Liver (tissue), 9 donors: ENCODE data around the gene EPC2. TPM values are rescaled to one million over a fixed set of nuclear protein-coding genes. Genes with fewer than 3 reads are reported as not detected.

Experiments used
- DNase-seq: peaks from one replicate; pipeline ENCODE4 v3.0.0-alpha.2; 2017; ENCODE audit warnings: low spot score
- H3K27ac ChIP-seq, 2 donors: one replicate each; pipeline ENCODE4 v1.7.0; 2013; ENCODE audit warnings: inconsistent platforms in 2 of 2, low read length in 2 of 2, control low read depth in 1 of 2, low read depth in 1 of 2, mild to moderate bottlenecking in 1 of 2
- H3K27me3 ChIP-seq, 4 donors: one replicate each; pipeline versions ENCODE4 v1.6.1 to v1.7.0; 2013; ENCODE audit warnings: low read length in 3 of 4, inconsistent platforms in 1 of 4, mild to moderate bottlenecking in 1 of 4, moderate library complexity in 1 of 4; ENCODE audit not compliant: control insufficient read depth in 4 of 4, insufficient read depth in 4 of 4
- H3K36me3 ChIP-seq, 4 donors: one replicate each; pipeline versions ENCODE4 v1.6.1 to v1.7.0; 2013; ENCODE audit warnings: low read length in 3 of 4, mild to moderate bottlenecking in 3 of 4, low read depth in 1 of 4, moderate library complexity in 1 of 4; ENCODE audit not compliant: control insufficient read depth in 4 of 4, insufficient read depth in 3 of 4
- H3K4me1 ChIP-seq, 4 donors: one replicate each; pipeline versions ENCODE4 v1.6.1 to v1.7.0; 2013; ENCODE audit warnings: low read length in 3 of 4, mild to moderate bottlenecking in 3 of 4, moderate library complexity in 1 of 4; ENCODE audit not compliant: control insufficient read depth in 4 of 4, insufficient read depth in 4 of 4
- H3K4me3 ChIP-seq, 3 donors: one replicate each; pipeline versions ENCODE4 v1.6.1 to v1.7.0; 2013; ENCODE audit warnings: low read length in 3 of 3, control low read depth in 1 of 3, low read depth in 1 of 3, mild to moderate bottlenecking in 1 of 3
- H3K9ac ChIP-seq, 2 donors: one replicate each; pipeline ENCODE4 v1.7.0; 2013; ENCODE audit warnings: low read length in 2 of 2, mild to moderate bottlenecking in 2 of 2, moderate library complexity in 2 of 2, control low read depth in 1 of 2, low read depth in 1 of 2
- H3K9me3 ChIP-seq, 4 donors: one replicate each; pipeline versions ENCODE4 v1.6.1 to v1.7.0; 2013; ENCODE audit warnings: low read length in 3 of 4; ENCODE audit not compliant: control insufficient read depth in 4 of 4
- EGR1 ChIP-seq, 2 donors: IDR thresholded peaks; 2 replicates each; pipeline ENCODE4 v1.6.1; 2016 to 2018; ENCODE audit warnings: antibody characterized with exemption in 2 of 2, low read depth in 2 of 2
- FOXA1 ChIP-seq: IDR thresholded peaks from 2 replicates; pipeline ENCODE4 v1.6.1; 2016; ENCODE audit warnings: antibody characterized with exemption
- FOXA2 ChIP-seq: IDR thresholded peaks from 2 replicates; pipeline ENCODE4 v1.6.1; 2016; ENCODE audit warnings: antibody characterized with exemption
- GABPA ChIP-seq, 2 donors: IDR thresholded peaks in 1 of 2; conservative IDR thresholded peaks in 1 of 2; 2 replicates each; pipeline ENCODE4 v1.6.1; 2016; ENCODE audit warnings: antibody characterized with exemption in 2 of 2, mild to moderate bottlenecking in 1 of 2, moderate library complexity in 1 of 2
- HNF4A ChIP-seq, 2 donors: conservative IDR thresholded peaks; 2 replicates each; pipeline ENCODE4 v1.6.1; 2016; ENCODE audit warnings: antibody characterized with exemption in 2 of 2, mild to moderate bottlenecking in 2 of 2
- HNF4G ChIP-seq: IDR thresholded peaks from 2 replicates; pipeline ENCODE4 v1.6.1; 2016; ENCODE audit warnings: antibody characterized with exemption
- JUND ChIP-seq, 2 donors: IDR thresholded peaks; 2 replicates each; pipeline ENCODE4 v1.6.1; 2016; ENCODE audit warnings: antibody characterized with exemption in 2 of 2
- NR2F2 ChIP-seq: IDR thresholded peaks from 2 replicates; pipeline ENCODE4 v1.6.1; 2016; ENCODE audit warnings: antibody characterized with exemption
- RAD21 ChIP-seq, 2 donors: IDR thresholded peaks; 2 replicates each; pipeline ENCODE4 v1.6.1; 2016; ENCODE audit warnings: antibody characterized with exemption in 2 of 2, mild to moderate bottlenecking in 2 of 2
- RXRA ChIP-seq, 2 donors: IDR thresholded peaks; 2 replicates each; pipeline ENCODE4 v1.6.1; 2017 to 2018; ENCODE audit warnings: antibody characterized with exemption in 2 of 2, mild to moderate bottlenecking in 1 of 2
- SP1 ChIP-seq: IDR thresholded peaks from 2 replicates; pipeline ENCODE4 v1.6.1; 2018; ENCODE audit warnings: antibody characterized with exemption, mild to moderate bottlenecking
- TAF1 ChIP-seq: conservative IDR thresholded peaks from 2 replicates; pipeline ENCODE4 v1.6.1; 2016; ENCODE audit warnings: antibody characterized with exemption, mild to moderate bottlenecking
- YY1 ChIP-seq: IDR thresholded peaks from 2 replicates; pipeline ENCODE4 v1.6.1; 2016; ENCODE audit warnings: antibody characterized with exemption, mild to moderate bottlenecking
- WGBS: extraction: QIAGEN DNeasy Blood & Tissue Kit; methylation state at CpG from one replicate; pipeline ENCODE4 v1.1.7; 2013; 5-methylcytosine and 5-hydroxymethylcytosine counted together
- polyA plus RNA-seq, 2 donors: library from polyadenylated mRNA; stranded (reverse) in 1 of 2; unstranded in 1 of 2; fragments of 200-250 nt in 1 of 2; fragments of >200 nt in 1 of 2; fragmentation: Nextera tagmentation in 1 of 2; extraction: Ambion mirVana in 1 of 2; gene quantifications; one replicate each; pipeline versions ENCODE4 v1.2.1 to v1.2.3, GENCODE V29; 2013 to 2015
- total RNA-seq, 2 donors: library from RNA; depleted of rRNA; stranded (reverse); fragments of >200 nt; gene quantifications; one replicate each; pipeline ENCODE4 v1.2.3, GENCODE V29; 2014
- TF ChIP-seq, protein P1 (sequence below): fragments of 150-350 bp; IDR thresholded peaks from 2 replicates; pipeline ENCODE4 v1.5.1; 2017; ENCODE audit warnings: improper control_type of control experiment, low read depth, low read length; ENCODE audit not compliant: missing input control
- TF ChIP-seq, protein P2 (sequence below): IDR thresholded peaks from 2 replicates; pipeline ENCODE4 v1.6.1; 2016; ENCODE audit warnings: antibody characterized with exemption, mild to moderate bottlenecking
- TF ChIP-seq, protein P3 (sequence below): IDR thresholded peaks from 2 replicates; pipeline ENCODE4 v1.6.1; 2016; ENCODE audit warnings: antibody characterized with exemption
- TF ChIP-seq, protein P4 (sequence below): IDR thresholded peaks from 2 replicates; pipeline ENCODE4 v1.6.1; 2016; ENCODE audit warnings: antibody characterized with exemption
- TF ChIP-seq, protein P5 (sequence below): IDR thresholded peaks from 2 replicates; pipeline ENCODE4 v1.6.1; 2016; ENCODE audit warnings: antibody characterized with exemption
- donor health status: healthy.
- donor health status: healthy.
- donor health status: healthy.
- donor health status: healthy.
- donor health status: healthy.

EPC2 gene
- total and polyA plus RNA-seq, 4 donors: 2.8 to 17.7 (median 9.6) TPM

DNA sequence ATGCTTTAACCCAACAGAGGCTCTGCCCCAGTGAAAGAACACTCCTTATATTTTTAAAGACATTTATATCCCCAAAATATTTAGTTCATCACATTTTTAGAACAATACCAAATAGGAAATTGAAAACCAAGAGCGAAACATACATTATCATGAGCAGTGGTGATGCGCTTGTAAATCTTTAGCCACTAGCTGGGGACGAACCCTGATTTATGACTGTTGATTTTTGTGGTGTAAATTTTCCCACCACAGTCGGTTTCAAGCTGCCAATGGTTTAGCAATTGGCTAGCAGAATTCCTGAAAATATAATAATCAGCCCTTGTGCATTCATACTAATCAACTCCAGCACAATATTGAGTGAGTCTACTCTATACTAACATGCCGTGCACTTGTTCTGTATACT is 27.3 kb upstream of the EPC2 start:
- Histone ChIP-seq H3K9ac (no peak overlapping the region), H3K36me3 (no peaks in the 10 kb centered on the region), H3K27me3 (no peaks in the 10 kb centered on the region), H3K27ac (no peak overlapping the region), H3K4me3 (no peak overlapping the region), H3K4me1 (peaks cover 0 to 2% (median 0%) of the 10 kb centered on the region in 4 donors), H3K9me3 (no peaks in the 10 kb centered on the region)
- no peak for DNase-seq
- TF ChIP-seq HNF4A (conservative IDR thresholded peaks at IDR 0.05) (no peak), HNF4G (no peak)
- WGBS: 82% methylated on average over 5 of the region's 5 CpGs

DNA sequence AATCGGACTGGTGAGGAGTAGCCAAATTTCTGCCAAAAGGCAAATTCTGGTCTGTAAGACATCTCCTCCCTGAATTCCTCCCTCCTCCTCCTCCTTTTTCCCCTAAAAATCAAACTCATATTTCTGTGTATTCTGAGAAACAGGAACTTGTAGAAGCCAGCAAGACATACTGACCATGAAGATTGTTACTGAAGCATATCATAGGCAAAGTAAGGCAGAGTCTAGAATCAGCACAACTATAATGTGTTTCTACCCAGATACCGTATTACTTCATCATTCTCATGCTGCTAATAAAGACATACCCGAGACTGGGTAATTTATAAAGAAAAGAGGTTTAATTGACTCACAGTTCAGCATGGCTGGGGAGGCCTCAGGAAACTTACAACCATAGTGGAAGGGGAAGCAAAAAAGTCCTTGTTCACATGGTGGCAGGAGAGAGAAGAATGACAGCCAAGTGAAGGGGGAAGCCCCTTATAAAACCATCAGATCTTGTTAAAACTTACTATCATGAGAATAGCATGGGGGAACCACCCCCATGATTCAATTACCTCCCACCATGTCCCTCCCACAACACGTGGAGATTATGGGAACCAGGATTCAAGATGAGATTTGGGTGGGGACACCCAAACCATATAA is 24.9 kb upstream of the EPC2 start:
- DNase-seq: no peak
- Histone ChIP-seq H3K27me3 (no peaks in the 10 kb centered on the region), H3K9ac (no peak overlapping the region), H3K4me1 (no peaks in the 10 kb centered on the region), H3K4me3 (no peak overlapping the region), H3K9me3 (no peaks in the 10 kb centered on the region), H3K36me3 (no peaks in the 10 kb centered on the region), H3K27ac (no peak overlapping the region)
- no peak for TF ChIP-seq NR2F2
- WGBS: 76% methylated on average over 4 of the region's 4 CpGs

DNA sequence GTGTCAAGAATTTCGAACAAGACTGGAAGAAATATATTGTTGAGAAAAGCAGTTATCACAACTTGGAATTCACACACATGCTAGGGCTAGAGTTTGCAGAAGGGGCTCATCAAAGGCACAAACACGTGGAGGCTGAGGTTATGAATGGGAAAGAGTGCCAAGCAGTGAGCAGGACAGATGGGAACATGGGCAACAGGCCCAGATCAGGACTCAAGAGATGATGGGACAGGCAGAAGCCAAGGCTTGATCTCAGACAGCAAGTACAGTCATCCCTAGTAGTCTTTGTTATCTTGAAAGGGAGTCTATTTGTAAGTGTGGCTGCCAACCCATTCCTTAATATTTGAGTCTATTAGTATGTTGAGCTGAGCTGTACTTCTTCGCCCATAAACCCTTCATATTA is 22.2 kb upstream of the EPC2 start:
- 77% methylated on average over 3 of the region's 3 CpGs for WGBS
- Histone ChIP-seq H3K27me3 (no peaks in the 10 kb centered on the region), H3K27ac (no peak overlapping the region), H3K4me1 (no peaks in the 10 kb centered on the region), H3K9me3 (no peaks in the 10 kb centered on the region), H3K9ac (no peak overlapping the region), H3K36me3 (no peaks in the 10 kb centered on the region), H3K4me3 (no peak overlapping the region)
- DNase-seq: no peak
- TF ChIP-seq, protein P1, sequence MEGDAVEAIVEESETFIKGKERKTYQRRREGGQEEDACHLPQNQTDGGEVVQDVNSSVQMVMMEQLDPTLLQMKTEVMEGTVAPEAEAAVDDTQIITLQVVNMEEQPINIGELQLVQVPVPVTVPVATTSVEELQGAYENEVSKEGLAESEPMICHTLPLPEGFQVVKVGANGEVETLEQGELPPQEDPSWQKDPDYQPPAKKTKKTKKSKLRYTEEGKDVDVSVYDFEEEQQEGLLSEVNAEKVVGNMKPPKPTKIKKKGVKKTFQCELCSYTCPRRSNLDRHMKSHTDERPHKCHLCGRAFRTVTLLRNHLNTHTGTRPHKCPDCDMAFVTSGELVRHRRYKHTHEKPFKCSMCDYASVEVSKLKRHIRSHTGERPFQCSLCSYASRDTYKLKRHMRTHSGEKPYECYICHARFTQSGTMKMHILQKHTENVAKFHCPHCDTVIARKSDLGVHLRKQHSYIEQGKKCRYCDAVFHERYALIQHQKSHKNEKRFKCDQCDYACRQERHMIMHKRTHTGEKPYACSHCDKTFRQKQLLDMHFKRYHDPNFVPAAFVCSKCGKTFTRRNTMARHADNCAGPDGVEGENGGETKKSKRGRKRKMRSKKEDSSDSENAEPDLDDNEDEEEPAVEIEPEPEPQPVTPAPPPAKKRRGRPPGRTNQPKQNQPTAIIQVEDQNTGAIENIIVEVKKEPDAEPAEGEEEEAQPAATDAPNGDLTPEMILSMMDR: no peak
- TF ChIP-seq RXRA (IDR thresholded peaks at IDR 0.05) (no peak), RAD21 (IDR thresholded peaks at IDR 0.05) (no peak), JUND (IDR thresholded peaks at IDR 0.05) (no peak), YY1 (no peak), FOXA2 (no peak), HNF4G (no peak), EGR1 (IDR thresholded peaks at IDR 0.05; ENCODE audit: low read depth in 2 of 2) (no peak), HNF4A (conservative IDR thresholded peaks at IDR 0.05) (no peak), NR2F2 (no peak), GABPA (IDR thresholded peaks at IDR 0.05 in 1 of 2, conservative IDR thresholded peaks at IDR 0.05 in 1 of 2) (no peak), FOXA1 (no peak), SP1 (no peak), TAF1 (no peak)
- TF ChIP-seq, protein P2, sequence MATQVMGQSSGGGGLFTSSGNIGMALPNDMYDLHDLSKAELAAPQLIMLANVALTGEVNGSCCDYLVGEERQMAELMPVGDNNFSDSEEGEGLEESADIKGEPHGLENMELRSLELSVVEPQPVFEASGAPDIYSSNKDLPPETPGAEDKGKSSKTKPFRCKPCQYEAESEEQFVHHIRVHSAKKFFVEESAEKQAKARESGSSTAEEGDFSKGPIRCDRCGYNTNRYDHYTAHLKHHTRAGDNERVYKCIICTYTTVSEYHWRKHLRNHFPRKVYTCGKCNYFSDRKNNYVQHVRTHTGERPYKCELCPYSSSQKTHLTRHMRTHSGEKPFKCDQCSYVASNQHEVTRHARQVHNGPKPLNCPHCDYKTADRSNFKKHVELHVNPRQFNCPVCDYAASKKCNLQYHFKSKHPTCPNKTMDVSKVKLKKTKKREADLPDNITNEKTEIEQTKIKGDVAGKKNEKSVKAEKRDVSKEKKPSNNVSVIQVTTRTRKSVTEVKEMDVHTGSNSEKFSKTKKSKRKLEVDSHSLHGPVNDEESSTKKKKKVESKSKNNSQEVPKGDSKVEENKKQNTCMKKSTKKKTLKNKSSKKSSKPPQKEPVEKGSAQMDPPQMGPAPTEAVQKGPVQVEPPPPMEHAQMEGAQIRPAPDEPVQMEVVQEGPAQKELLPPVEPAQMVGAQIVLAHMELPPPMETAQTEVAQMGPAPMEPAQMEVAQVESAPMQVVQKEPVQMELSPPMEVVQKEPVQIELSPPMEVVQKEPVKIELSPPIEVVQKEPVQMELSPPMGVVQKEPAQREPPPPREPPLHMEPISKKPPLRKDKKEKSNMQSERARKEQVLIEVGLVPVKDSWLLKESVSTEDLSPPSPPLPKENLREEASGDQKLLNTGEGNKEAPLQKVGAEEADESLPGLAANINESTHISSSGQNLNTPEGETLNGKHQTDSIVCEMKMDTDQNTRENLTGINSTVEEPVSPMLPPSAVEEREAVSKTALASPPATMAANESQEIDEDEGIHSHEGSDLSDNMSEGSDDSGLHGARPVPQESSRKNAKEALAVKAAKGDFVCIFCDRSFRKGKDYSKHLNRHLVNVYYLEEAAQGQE: no peak
- TF ChIP-seq, protein P3, sequence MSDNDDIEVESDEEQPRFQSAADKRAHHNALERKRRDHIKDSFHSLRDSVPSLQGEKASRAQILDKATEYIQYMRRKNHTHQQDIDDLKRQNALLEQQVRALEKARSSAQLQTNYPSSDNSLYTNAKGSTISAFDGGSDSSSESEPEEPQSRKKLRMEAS: no peak
- TF ChIP-seq, protein P4, sequence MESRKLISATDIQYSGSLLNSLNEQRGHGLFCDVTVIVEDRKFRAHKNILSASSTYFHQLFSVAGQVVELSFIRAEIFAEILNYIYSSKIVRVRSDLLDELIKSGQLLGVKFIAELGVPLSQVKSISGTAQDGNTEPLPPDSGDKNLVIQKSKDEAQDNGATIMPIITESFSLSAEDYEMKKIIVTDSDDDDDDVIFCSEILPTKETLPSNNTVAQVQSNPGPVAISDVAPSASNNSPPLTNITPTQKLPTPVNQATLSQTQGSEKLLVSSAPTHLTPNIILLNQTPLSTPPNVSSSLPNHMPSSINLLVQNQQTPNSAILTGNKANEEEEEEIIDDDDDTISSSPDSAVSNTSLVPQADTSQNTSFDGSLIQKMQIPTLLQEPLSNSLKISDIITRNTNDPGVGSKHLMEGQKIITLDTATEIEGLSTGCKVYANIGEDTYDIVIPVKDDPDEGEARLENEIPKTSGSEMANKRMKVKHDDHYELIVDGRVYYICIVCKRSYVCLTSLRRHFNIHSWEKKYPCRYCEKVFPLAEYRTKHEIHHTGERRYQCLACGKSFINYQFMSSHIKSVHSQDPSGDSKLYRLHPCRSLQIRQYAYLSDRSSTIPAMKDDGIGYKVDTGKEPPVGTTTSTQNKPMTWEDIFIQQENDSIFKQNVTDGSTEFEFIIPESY: no peak
- TF ChIP-seq, protein P5, sequence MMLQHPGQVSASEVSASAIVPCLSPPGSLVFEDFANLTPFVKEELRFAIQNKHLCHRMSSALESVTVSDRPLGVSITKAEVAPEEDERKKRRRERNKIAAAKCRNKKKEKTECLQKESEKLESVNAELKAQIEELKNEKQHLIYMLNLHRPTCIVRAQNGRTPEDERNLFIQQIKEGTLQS: no peak
